Mesothelial cell of epicardium (in vitro differentiated cells): Measurements from ENCODE around the gene ABCA3. TPM values are rescaled to one million over a fixed set of nuclear protein-coding genes. Genes with fewer than 3 reads are reported as not detected.
"Not testable (repeated sequence)": the region's sequence is repeated elsewhere in the genome, so short reads cannot be mapped to it uniquely, and the experiment has no call there.

Experiments
- DNase-seq, 2 experiments: peaks; one replicate each; pipeline ENCODE4 v3.0.0; 2021; ENCODE audit warnings: low spot score in 2 of 2; ENCODE audit not compliant: unreplicated experiment in 2 of 2
- H3K27ac Mint-ChIP-seq: 2 replicates; pipeline ENCODE4 v1.8.0; 2021; ENCODE audit warnings: mixed read lengths
- H3K27me3 Mint-ChIP-seq: 2 replicates; pipeline ENCODE4 v1.8.0; 2021; ENCODE audit warnings: low read depth, mixed read lengths
- H3K36me3 Mint-ChIP-seq: 2 replicates; pipeline ENCODE4 v1.8.0; 2021; ENCODE audit warnings: mixed read lengths
- H3K4me1 Mint-ChIP-seq: 2 replicates; pipeline ENCODE4 v1.8.0; 2021; ENCODE audit warnings: mixed read lengths
- H3K4me3 Mint-ChIP-seq: 2 replicates; pipeline ENCODE4 v1.8.0; 2021; ENCODE audit warnings: mild to moderate bottlenecking, moderate library complexity, mixed read lengths
- H3K9me3 Mint-ChIP-seq: 2 replicates; pipeline ENCODE4 v1.8.0; 2021; ENCODE audit warnings: mixed read lengths
- total RNA-seq: library from RNA; stranded (reverse); gene quantifications from 3 replicates; pipeline ENCODE4 v1.2.1, GENCODE V29; 2021
- TF ChIP-seq, protein P1 (sequence below): fragments of 200-600 bp; sonication (generic); IDR thresholded peaks from one replicate; pipeline ENCODE4 v1.5.0; 2021; ENCODE audit warnings: antibody characterized with exemption; ENCODE audit not compliant: unreplicated experiment

The ABCA3 gene
- total RNA-seq, 1 donor from 2014 or later, result 3.5 TPM

DNA sequence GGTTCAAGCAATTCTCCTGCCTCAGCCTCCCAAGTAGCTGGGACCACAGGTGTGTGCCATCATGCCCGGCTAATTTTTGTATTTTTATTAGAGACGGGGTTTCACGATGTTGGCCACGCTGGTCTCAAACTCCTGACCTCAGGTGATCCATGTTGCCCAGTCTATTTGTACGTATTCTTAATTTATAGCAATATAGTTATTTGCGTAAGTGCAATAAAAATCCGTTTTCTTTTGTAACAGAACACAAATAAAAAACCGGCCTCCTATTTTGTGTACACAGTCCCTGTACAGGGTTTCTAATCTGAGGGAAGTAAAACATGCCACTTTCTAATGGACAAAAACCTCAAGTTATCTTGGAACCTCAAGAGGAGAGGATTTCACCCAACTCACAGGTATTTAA is 80.3 kb downstream of the ABCA3 start:
- TF ChIP-seq, protein P1, sequence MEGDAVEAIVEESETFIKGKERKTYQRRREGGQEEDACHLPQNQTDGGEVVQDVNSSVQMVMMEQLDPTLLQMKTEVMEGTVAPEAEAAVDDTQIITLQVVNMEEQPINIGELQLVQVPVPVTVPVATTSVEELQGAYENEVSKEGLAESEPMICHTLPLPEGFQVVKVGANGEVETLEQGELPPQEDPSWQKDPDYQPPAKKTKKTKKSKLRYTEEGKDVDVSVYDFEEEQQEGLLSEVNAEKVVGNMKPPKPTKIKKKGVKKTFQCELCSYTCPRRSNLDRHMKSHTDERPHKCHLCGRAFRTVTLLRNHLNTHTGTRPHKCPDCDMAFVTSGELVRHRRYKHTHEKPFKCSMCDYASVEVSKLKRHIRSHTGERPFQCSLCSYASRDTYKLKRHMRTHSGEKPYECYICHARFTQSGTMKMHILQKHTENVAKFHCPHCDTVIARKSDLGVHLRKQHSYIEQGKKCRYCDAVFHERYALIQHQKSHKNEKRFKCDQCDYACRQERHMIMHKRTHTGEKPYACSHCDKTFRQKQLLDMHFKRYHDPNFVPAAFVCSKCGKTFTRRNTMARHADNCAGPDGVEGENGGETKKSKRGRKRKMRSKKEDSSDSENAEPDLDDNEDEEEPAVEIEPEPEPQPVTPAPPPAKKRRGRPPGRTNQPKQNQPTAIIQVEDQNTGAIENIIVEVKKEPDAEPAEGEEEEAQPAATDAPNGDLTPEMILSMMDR, result no peak
- H3K4me3 Mint-ChIP-seq, result no peak overlapping the region
- no peaks in the 10 kb centered on the region for H3K27me3 Mint-ChIP-seq
- peaks cover 5% of the 10 kb centered on the region for H3K4me1 Mint-ChIP-seq
- H3K27ac Mint-ChIP-seq, result no peak overlapping the region
- H3K36me3 Mint-ChIP-seq, result peaks cover 47% of the 10 kb centered on the region
- DNase-seq, result no peak
- H3K9me3 Mint-ChIP-seq, result no peaks in the 10 kb centered on the region

GRCh38 chr16:2258530-2258929 is 82.0 kb downstream of the ABCA3 start:
- not testable (repeated sequence) for H3K27me3 Mint-ChIP-seq, H3K4me1 Mint-ChIP-seq, DNase-seq, H3K4me3 Mint-ChIP-seq, H3K27ac Mint-ChIP-seq, H3K9me3 Mint-ChIP-seq
- H3K36me3 Mint-ChIP-seq, result peaks cover 52% of the 10 kb centered on the region

DNA sequence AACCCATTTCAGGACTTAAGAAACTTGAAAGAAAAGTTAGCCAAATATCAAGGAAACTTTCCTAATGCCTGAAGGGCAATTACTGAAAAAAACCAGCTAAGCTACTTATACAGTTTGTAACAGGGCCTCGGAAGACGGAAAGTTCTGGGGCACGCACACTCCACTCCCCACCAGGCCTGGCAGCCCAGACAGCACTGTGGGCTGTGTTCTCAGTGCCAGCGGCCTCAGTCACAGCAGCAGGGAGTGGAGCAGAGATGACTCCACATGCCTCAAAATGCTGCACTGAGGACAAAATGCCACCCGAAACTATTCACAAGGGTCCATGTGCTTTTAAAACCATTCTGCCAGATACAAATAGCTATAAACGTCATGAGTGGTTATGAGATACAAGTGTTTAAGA is 82.8 kb downstream of the ABCA3 start:
- Mint-ChIP-seq H3K4me3 (no peak overlapping the region), H3K9me3 (no peaks in the 10 kb centered on the region), H3K36me3 (peaks cover 57% of the 10 kb centered on the region), H3K27me3 (no peaks in the 10 kb centered on the region), H3K27ac (no peak overlapping the region), H3K4me1 (no peaks in the 10 kb centered on the region)
- TF ChIP-seq, protein P1, result no peak
- DNase-seq, result no peak

GRCh38 chr16:2256531-2257140 is 83.9 kb downstream of the ABCA3 start:
- peaks cover 49% of the 10 kb centered on the region for H3K36me3 Mint-ChIP-seq
- TF ChIP-seq, protein P1, result no peak
- no peak overlapping the region for H3K4me3 Mint-ChIP-seq
- no peak overlapping the region for H3K27ac Mint-ChIP-seq
- no peaks in the 10 kb centered on the region for H3K9me3 Mint-ChIP-seq
- no peaks in the 10 kb centered on the region for H3K4me1 Mint-ChIP-seq
- DNase-seq, result no peak
- no peaks in the 10 kb centered on the region for H3K27me3 Mint-ChIP-seq

DNA sequence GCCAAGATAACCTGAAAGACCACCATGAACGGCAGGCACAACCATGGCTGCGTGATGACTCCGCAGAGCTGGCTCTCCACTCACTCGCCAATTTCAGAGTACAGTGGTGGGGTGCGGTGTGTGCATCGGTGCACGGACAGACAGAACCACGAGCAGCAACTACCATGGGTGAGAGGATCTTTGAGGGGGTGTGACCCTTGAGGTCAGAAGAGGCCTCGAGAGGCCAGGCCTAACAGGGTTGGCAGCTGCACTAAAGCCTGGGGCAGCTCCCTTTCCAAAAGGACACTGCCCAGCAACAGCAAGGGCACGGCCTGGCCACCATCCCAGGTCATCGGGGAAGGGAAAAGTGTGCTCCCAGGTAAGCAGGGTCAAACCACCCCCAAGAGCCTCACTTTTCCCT is 87.2 kb downstream of the ABCA3 start:
- Mint-ChIP-seq H3K27ac (peak overlapping the region; percentile 77), H3K4me3 (no peak overlapping the region), H3K36me3 (peaks cover 32% of the 10 kb centered on the region)

DNA sequence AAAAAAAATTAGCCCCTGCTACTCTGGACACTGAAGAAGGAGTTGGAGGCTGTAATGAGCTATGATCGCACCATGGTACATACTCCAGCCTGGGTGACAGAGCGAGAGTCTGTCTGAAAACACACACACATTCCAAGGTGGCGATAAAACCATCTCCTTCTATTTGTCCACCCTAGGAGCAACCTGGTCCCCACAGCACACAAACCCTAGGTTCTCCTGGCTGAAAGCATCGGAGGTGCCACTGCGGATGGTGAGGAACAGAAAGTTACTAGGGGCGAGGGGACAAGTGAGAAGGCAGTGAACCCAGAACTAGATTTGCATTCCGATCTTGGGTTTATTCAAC is 87.8 kb downstream of the ABCA3 start:
- H3K4me3 Mint-ChIP-seq, result no peak overlapping the region
- no peaks in the 10 kb centered on the region for H3K27me3 Mint-ChIP-seq
- DNase-seq, result no peak
- TF ChIP-seq, protein P1, result no peak
- peaks cover 7% of the 10 kb centered on the region for H3K4me1 Mint-ChIP-seq
- peak overlapping the region; percentile 77 for H3K27ac Mint-ChIP-seq
- no peaks in the 10 kb centered on the region for H3K9me3 Mint-ChIP-seq
- peaks cover 30% of the 10 kb centered on the region for H3K36me3 Mint-ChIP-seq

More for the DNA sequence above, 87.2 kb downstream of the ABCA3 start:
- no peak for DNase-seq
- TF ChIP-seq, protein P1, result no peak
- Mint-ChIP-seq H3K9me3 (no peaks in the 10 kb centered on the region), H3K4me1 (peaks cover 7% of the 10 kb centered on the region), H3K27me3 (no peaks in the 10 kb centered on the region)
